ENCODE measurements around the gene VAMP1. TPM values are rescaled to one million over a fixed set of nuclear protein-coding genes. Genes with fewer than 3 reads are reported as not detected.

VAMP1 gene
- total RNA-seq, 4 donors from 2014 or later: 7.5 to 25.9 (median 12.8) TPM

GRCh38 chr12:6464531-6464930, 5.9 kb downstream of the VAMP1 start:
- intact Hi-C loops (cut with DNase I): no loop called here
- WGBS, 2 donors: 92 to 95% methylated on average over 8 of the region's 8 CpGs
- no peak overlapping the region for H3K4me3 ChIP-seq (replicated peaks in 1 of 3)
- H3K27ac ChIP-seq: no peak overlapping the region
- TF ChIP-seq POLR2A (IDR thresholded peaks at IDR 0.05) (no peak), CTCF (IDR thresholded peaks at IDR 0.05) (no peak)
- no peaks in the 10 kb centered on the region for H3K27me3 ChIP-seq
- no peaks in the 10 kb centered on the region for H3K9me3 ChIP-seq
- DNase-seq: no peak
- H3K4me1 ChIP-seq: peaks cover 1 to 15% of the 10 kb centered on the region in 2 donors
- peaks cover 35 to 52% of the 10 kb centered on the region in 2 donors for H3K36me3 ChIP-seq

GRCh38 chr12:6463858-6464257, 6.6 kb downstream of the VAMP1 start:
- whole genome bisulfite sequencing, 2 donors: 85 to 89% methylated on average over 6 of the region's 6 CpGs
- Histone ChIP-seq H3K36me3 (peaks cover 42 to 58% of the 10 kb centered on the region in 2 donors), H3K4me1 (peaks cover 0 to 9% of the 10 kb centered on the region in 2 donors), H3K4me3 (replicated peaks in 1 of 3) (no peak overlapping the region), H3K9me3 (no peaks in the 10 kb centered on the region), H3K27ac (no peak overlapping the region), H3K27me3 (no peaks in the 10 kb centered on the region)
- intact Hi-C loops (cut with DNase I): no loop called here
- TF ChIP-seq CTCF (IDR thresholded peaks at IDR 0.05) (no peak), POLR2A (IDR thresholded peaks at IDR 0.05) (no peak)
- no peak for DNase-seq

GRCh38 chr12:6463216-6463615, 7.3 kb downstream of the VAMP1 start:
- no peaks in the 10 kb centered on the region for H3K27me3 ChIP-seq
- intact Hi-C loops (cut with DNase I): no loop called here
- no peak overlapping the region for H3K4me3 ChIP-seq (replicated peaks in 1 of 3)
- peaks cover 48 to 65% of the 10 kb centered on the region in 2 donors for H3K36me3 ChIP-seq
- 76 to 87% methylated on average over 7 of the region's 7 CpGs for WGBS, 2 donors
- H3K27ac ChIP-seq: no peak overlapping the region
- TF ChIP-seq CTCF (IDR thresholded peaks at IDR 0.05) (no peak), POLR2A (IDR thresholded peaks at IDR 0.05) (no peak)
- no peak for DNase-seq
- H3K4me1 ChIP-seq: peaks cover 0 to 3% of the 10 kb centered on the region in 2 donors
- no peaks in the 10 kb centered on the region for H3K9me3 ChIP-seq

- WGBS, 2 donors: 88 to 91% methylated on average over 14 of the region's 14 CpGs
- H3K4me3 ChIP-seq (replicated peaks in 1 of 3): no peak overlapping the region
- no peak for DNase-seq
- no peaks in the 10 kb centered on the region for H3K4me1 ChIP-seq
- H3K27me3 ChIP-seq: no peaks in the 10 kb centered on the region
- peaks cover 56 to 73% of the 10 kb centered on the region in 2 donors for H3K36me3 ChIP-seq
- TF ChIP-seq POLR2A (IDR thresholded peaks at IDR 0.05) (no peak), CTCF (IDR thresholded peaks at IDR 0.05) (no peak)
- intact Hi-C loops (cut with DNase I): no loop called here
- H3K9me3 ChIP-seq: no peaks in the 10 kb centered on the region
- H3K27ac ChIP-seq: no peak overlapping the region
Observed at GRCh38 chr12:6462234-6462995, 8.1 kb downstream of the VAMP1 start.
